ENCODE measurements around the gene CLEC16A.

The CLEC16A gene

DNA sequence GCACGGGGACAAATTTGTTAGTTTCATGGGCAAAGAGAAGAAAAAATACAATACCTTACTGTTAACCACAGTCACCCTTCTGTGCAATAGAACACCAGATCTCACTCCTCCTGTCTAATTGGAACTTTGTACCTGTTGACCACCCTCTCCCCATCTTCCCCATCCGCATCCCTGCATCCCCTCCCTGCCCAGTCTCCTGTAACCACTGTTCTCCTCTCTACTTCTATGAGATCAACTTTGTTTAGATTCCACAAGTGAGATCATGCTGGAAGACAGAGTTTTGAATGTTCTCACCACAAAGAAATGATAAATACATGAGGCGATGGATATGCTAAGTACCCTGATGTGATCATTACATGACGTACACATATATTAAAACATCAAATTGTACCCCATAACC, 47.7 kb downstream of the CLEC16A start:
- DNase-seq, result no peak

DNA sequence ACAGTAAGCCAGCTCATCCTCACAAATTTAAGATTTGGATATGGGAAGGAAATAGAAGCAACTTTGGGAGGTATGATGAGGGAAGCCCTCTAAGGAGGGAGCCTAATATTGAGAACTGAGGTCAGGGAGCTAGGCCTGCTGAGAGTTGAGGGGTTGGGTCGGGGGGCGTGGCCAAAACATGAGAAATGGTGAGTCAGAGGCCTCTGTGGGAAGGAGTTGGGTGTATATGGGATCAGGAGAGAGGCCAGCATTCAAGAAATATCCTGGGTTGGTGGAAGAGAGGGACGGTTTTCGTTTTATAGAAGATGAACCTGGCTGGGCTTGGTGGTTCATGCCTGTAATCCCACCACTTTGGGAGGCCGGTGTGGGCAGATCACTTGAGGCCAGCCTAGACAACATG, 48.4 kb downstream of the CLEC16A start:
- no peak for DNase-seq

DNA sequence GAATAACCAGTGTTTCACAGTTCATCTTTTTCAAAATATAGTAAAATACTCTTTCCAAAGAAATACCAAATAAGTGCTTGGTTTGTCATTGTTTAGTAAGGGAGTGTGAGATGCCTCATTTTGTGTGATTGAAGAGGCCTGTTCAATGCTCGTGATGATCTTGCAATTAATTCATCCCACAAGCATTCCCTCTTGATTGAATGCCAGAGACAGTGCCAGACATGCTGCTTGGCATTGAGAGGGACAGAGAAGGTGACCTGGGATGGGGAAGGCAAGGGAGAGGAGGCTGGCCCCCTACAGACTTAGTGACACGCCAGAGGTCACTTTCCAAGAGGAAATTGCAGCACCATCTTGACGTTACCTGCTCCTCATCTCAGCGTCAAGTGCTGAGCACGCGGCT, 49.3 kb downstream of the CLEC16A start:
- DNase-seq, result no peak

DNA sequence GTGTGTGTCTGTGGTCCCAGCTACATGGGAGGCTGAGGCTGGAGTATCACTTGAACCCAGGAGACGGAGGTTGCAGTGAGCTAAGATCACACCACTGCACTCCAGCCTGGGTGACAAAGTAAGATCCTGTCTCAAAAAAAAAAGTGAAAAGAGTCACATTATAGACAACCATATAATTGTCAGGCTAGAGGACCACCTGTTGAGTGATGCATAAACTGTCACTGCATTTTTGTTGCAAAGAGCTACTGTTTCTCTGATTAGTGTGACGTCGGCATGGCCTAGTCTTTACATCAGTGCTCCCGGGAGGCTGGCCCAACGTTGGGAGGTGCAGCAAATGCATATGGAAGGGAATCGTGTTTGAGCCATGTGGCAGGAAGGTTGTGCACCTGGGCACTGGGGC, 50.2 kb downstream of the CLEC16A start:
- no peak for DNase-seq

DNA sequence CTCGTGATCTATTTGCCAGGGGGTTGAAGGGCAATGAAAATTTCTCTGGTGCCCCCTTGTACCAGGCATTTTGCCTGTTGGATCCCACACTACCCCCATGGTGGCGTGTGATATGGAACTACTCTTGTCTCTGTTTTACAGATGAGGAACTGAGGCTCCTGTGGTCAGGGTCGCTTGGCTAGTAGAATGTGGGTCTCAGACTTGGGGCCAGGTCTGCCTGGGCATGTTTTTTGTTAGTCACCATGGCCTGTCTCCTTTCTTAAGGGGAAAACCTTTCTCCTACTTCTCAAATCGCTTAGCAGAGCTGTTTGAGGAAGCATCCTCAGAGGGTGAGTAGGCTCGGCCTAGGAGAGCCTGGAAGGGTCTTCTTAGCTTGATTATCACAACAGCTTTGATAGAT, 51.2 kb downstream of the CLEC16A start:
- no peak for DNase-seq

DNA sequence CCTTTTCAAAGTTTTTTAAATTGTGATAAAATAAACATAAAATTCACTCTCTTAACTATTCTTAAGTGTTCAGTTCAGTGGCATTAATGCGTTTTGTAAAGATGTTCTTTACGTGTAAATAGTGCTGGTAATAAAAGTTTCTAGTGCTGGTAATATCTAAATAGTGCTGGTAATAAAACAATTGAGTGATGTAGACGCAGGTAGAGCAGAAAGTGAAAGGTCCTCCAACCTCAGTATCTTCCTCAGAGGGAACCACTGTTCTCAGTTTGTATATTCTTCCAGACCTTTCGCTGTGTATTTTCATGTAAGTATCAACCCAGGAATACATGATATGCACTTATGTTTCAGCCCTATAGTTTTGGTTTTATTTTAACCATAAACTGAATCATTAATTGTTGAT, 53.1 kb downstream of the CLEC16A start:
- DNase-seq, result no peak

DNA sequence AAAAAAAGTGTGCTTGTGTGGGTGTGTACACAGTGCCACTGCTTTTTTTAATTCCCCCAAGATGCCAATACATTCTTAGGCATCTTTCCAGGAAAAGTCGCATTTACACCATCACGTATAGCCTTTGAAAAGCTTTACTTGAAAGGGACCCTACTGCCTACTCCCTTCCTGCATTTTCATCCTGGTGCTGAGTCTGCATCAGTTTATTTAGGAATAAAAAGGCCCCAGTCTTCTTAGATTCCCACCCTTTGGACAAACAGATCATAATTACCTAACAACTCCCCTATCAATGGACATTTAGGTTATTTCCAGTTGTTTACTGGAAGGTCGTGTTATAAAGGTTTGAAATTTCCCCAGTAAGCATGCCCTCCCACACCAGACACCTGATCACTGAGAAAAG, 54.9 kb downstream of the CLEC16A start:
- DNase-seq, result no peak

DNA sequence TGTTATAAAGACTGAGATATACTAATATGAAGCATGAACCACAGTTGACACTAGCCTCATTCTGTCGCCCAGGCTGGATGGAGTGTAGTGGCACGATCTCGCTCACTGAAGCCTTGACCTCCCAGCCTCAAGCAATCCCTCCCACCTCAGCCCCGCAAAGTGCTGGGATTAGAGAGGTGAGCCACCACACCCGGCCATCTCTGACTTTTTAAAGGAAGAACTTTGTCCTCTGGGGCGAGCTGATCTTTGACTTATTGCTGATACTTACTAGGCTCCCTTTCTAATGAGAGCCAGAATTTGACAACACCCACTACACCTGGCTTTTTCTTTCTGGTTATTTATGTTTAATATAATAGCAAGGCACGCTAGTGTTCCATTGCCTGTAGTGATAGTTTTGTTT, 57.2 kb downstream of the CLEC16A start:
- DNase-seq, result no peak

DNA sequence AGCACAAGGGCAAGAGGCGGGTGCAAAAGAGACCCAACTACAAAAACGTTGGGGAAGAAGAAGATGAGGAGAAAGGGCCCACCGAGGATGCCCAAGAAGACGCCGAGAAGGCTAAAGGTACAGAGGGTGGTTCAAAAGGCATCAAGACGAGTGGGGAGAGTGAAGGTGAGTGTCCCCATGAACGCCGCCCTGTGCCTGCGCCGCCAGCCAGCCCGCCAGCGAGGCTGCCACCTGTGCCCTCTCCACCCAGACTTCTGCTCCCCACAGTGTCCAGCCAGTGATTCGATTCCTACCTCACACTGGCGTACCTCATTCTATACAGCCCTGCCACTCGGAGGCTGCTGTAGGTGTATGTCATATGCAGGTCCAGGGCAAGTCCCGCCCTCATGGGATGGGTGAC, 58.8 kb downstream of the CLEC16A start:
- DNase-seq, result no peak

DNA sequence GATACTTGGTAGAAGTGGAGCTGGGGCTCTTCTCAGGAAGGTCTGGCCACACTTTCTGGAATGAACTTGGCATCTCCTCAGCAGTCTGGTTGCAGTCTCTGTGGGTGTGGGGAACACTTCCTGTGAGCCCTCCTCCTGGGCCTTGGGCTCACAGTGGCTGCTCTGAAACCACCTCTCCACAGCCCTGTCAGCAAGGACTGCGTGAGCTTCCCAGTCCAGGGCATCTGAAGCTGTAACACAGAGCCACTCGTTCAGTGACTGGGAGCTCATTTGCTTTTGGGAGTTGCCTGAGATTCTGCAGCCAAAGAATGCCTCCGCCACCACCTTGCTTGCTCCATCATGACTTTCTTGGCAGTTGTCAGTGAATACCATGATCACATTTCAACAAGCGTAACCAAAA, 60.0 kb downstream of the CLEC16A start:
- DNase-seq, result no peak

DNA sequence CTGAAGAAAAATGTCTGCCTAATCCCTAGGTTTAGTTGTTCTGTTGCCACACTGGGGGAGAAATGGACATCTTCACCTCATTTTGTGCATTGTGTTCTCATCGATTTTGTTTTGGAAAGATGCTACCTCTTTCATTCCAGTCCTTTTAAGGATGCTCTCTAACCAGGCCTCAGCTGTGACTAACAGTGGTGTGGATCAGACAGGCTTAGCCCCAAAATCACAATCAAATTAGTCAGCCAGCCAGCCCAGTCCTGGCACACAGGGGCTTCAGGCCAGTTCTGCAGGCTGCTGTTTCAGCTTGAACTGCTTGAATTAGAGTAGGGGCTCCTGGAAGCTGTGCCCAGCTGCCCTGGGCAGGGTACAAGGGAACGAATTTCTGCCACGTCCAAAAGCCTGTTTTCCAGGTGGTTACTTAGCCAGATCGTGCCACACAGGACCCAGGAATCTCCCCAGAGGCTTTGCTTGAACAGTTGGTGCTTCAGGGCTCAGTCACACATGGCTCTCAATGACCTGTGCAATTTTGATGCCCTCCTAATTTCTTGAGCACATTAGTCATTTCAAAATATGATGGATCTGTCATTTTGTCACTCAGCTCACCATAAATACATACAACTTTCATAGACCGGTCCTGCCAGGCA, 60.7 kb downstream of the CLEC16A start:
- no peak for DNase-seq

DNA sequence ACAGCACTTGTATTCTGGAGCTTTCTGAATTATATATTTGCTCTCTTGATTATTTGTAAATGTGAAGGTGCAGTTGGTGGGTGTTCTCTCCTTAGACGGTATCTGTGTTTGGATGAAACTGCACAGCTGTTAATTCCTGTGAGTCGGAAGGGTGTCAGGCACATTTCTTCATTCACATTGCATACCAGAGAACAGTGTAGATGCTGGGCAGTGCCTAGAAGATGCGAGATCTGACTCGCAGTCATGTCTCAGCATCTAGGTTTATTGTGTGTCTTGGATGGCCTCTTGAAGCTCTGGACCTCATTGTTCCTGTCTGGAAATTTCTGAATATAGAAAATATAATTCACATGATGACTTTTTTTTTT, 61.2 kb downstream of the CLEC16A start:
- DNase-seq, result no peak

DNA sequence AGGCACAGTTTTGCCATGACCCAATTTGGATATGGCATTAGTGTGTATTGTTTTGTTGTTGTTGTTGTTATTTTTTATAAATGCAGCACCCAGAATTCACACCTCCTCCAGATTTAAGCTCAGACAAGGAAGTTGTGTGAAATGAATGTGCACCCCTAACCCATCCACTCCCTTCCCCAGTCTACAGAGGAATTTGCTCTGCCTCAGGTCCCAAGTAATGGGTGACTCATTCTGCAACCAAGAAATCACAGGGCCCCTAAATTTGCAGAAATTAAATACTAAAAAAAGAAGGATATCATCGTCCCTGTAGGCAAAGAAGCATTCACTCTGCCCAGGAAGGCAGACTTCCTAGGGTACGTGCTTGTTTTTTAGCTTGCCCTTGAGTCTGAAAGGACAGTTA, 62.3 kb downstream of the CLEC16A start:
- no peak for DNase-seq

DNA sequence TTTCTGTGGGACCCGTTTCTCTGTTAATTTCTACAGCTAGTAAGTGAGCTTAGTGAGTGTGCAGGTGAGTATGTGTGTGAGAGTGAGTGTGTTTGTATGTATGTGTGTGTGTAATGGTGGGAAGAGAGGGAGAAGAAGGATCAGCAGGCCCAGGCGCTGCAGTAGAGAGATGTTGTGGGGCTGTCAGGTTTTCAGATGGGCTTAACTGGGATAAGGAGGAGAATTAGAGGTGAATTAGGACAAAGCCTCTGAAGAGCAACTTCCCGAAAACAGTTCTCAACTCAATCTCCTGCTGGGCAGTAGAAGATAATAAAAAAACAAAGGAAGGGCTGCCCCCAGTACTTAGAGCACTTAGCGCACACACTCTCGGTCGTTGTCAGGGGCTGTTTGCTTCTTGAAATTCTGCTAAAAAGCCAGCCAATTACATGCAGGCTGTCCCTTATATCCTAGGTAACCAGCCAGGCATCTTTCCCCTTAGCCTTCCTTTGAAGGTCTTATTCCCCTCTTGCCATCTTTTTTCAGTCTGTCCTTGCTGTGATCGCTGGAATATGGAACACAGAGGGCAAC, 63.4 kb downstream of the CLEC16A start:
- no peak for DNase-seq

DNA sequence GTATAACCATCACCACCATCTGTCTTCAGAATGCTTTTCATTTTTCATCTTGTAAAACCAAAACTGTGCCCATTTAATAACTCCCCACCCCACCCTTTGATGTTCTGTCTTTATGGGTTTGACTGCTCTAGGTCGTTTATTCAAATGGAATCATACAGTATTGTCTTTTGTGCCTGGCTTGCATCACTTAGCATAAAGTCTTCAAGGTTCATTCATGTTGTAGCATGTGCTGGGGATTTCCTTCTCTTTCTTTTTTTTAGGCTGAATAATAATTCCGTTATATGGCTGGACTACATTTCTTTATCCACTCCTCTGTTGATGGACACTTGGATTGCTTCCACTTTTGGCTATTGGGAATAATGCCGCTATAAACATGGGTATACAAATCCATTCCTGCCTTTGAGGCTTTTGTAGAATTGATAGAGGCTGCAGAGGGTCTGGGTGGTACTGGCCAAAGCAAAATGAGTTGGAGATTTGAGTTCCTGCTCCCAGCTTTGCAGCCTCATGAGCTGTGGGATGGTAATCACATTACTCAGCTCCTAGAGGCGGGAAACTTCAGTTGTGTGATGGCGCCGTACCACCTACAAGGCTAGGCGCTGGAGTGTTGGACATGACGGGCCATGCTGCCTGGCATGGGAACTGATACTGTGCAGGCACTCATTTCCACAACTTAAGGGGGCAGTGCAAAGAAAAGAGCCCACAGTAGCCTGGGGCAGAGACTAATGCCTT, 64.8 kb downstream of the CLEC16A start:
- no peak for DNase-seq

DNA sequence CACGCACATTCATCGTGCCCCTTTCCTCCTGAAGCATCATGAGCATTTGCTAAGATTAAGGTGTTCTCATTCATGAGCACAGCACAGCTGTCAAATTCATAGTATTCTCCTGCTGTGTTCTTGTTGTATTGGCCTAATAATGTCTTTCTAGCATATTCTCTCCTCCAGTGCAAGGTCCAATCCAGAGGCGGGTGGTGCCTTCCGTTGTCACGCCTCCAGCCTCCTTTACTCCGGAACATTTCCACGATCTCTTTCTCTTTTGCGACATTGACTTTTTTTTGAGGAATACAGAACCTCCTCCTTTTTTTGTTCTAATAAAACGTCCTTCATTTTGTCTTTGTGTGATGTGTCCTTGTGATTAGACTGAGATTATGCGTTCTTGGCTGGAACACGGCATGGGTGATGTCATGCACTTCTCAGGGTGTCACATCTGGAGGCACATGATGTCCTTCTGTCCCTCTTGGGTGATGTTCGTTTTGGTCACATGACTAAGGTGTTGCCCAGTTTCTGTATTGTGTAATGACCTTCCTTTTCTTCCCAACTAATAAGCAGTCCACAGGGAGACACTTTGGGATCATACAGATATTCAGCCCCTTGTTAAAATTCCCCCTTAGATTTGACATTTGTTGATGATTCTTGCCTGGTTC, 66.3 kb downstream of the CLEC16A start:
- no peak for DNase-seq

DNA sequence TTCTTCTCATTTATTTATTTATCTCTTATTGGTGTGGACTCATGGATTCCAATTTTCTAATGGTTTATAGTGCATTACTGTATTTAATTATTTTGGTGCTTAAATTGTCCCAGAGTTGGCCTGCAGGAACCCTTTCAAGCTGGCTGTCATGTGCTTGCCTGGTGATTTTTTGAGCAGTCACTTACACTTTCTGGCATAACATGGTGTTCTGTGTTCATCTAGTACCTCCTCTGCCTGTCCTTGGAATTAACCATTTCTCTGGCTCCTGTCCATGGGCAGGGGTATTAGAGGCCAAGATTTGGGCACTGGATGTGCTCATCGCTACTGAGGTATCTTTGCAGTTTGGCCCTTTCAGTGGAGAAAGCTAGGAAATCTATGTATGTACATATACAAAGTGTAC, 67.0 kb downstream of the CLEC16A start:
- DNase-seq, result no peak

DNA sequence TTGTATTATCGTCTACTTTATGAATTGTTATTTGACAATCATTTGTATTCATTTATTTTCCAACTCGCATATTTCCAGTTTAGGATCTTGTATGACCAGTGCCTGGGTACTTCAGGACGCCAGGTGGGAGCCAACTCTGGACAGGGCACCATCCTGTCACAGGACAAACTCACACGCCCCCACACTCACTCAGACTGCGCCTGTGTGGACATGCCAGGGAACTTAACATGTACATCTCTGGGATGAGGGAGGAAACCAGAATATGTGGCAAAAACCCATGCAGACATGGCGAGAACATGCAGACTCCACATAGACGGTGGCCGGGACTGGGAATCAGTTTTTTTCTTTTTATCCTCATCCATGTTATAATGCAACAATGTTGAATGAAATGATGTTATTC, 68.5 kb downstream of the CLEC16A start:
- DNase-seq, result no peak

DNA sequence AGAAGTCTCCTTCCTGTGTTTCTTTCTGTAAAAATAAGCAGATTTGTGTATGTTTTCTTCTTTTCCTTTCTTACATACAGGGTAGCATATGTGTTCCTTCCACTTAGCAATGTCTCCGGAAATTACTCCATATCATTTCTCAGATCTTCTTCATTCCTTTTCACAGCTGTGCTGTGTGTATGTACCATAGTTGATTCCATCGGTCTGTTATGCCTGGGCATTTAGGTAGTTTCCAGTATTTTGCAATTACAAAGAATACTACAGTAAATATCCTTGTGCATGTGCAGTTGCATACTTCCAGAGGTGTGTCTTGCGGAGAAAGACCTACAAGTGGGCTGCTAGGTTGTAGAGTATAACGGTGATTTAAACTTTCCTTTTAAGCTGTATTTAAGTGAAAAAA, 69.8 kb downstream of the CLEC16A start:
- no peak for DNase-seq

DNA sequence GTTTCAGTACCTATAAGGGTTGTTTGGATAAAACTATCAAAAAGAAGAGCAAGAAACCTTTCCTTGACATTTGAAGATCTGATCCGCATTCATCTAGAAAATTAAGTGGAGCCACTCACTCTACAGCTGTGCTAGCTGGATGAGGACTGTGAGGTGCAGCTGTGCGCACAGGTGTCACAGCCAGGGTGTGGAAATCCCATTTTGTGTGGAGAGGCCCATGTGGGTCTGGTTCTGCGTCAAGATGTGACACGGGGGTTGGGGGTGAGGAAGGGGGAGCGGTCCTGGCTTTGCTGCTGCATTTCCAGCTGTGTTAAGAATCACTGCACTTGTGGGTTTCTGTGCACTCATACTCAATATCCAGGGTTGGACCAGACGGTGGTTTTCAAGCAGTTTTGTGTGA, 70.7 kb downstream of the CLEC16A start:
- no peak for DNase-seq

DNA sequence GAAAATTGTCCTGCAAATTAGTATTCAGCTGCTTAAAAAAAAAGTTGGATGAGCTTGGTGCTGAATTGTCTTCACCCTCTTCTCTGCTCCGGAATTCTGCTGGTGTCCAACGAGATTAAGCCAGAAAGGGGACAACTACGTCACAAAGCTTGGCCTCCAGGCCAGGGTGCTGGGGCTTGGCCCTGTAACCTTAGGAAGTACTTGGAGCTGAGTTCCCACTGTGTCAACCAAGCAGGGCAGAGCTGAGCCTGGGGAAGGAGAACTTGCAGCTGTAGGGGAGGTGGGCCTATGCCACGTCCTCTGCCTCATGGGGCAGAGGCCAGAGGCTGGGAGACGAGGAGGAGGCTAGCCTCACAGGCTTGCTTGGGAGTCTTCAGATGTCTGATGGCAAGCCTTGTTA, 71.2 kb downstream of the CLEC16A start:
- no peak for DNase-seq

DNA sequence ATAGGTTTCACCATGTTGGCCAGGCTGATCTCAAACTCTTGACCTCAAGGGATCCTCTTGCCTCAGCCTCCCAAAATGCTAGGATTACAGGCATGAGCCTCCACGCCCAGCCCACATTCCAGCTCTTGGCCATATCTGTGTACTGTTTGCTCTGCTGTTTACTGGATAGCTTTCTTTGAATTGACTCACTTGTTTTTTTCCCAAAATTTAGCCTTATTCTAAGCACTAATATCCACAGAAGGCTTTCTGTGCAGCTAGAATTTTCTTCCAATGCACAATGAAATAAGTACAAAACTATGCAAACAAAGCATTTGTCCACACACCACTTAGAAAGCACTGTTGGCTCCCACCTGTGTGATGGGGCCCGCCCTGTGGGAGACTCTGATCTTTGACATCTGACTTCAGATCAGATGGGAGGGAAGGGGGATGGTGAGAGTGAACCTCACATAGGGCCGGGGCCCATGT, 72.2 kb downstream of the CLEC16A start:
- no peak for DNase-seq

DNA sequence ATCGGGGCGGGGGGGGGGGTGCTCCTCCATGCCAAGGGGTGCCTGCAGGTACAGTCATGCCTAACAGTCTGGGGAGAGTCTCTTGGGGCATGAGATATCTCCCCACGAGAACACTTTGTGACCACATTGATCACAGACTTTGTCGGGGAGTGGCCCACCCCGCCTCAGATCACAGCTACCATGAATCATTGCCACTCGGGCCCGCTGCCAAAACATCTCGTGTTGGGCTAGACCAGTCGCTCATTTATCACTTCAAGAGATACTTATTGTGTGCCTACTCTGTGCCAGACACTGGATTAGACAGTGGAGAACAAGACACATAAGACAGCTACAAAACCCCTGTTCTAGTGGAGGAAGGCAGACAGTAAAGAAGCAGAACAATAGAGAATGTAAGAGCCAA, 72.6 kb downstream of the CLEC16A start:
- no peak for DNase-seq

DNA sequence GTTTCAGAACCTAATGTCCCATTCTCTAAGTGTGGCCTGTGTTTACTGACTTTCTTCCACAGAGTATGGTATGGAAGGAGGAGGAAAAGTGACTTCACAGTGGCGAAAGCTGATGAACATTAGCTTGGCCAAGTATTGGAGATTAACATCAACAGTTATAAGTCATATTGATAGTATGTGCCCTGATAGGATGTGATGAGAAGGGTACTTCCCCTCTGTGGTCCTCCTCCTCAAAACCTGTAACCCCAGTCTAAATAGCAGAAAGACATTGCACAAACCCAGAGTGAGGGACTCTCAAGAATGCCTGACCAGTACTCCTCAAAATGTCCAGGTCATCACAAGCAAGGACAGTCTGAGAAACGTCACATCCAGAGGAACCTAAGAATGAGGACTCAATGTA, 73.1 kb downstream of the CLEC16A start:
- DNase-seq, result no peak

All from NCI-H526 (cell line).